ENCODE data around the gene APBB2.
"Not testable (repeated sequence)": the region's sequence is repeated elsewhere in the genome, so short reads cannot be mapped to it uniquely, and the experiment has no call there.

APBB2 gene

GRCh38 chr4:40937140-40937725, 277.1 kb downstream of the APBB2 start:
- no peak for DNase-seq (ENCODE audit: low spot score)

GRCh38 chr4:40934676-40935075, 279.7 kb downstream of the APBB2 start:
- no peak for DNase-seq (ENCODE audit: low spot score)

GRCh38 chr4:40933272-40934053, 280.9 kb downstream of the APBB2 start:
- no peak for DNase-seq (ENCODE audit: low spot score)

- DNase-seq (ENCODE audit: low spot score): no peak
Measured at GRCh38 chr4:40931841-40932240, 282.5 kb downstream of the APBB2 start.

GRCh38 chr4:40931238-40931637, 283.1 kb downstream of the APBB2 start:
- no peak for DNase-seq (ENCODE audit: low spot score)

GRCh38 chr4:40927074-40927473, 287.3 kb downstream of the APBB2 start:
- DNase-seq (ENCODE audit: low spot score): no peak

GRCh38 chr4:40924793-40925117, 289.6 kb downstream of the APBB2 start:
- DNase-seq (ENCODE audit: low spot score): no peak

GRCh38 chr4:40924096-40924792, 290.1 kb downstream of the APBB2 start:
- peak; percentile 58 for DNase-seq (ENCODE audit: low spot score)

- no peak for DNase-seq (ENCODE audit: low spot score)
Measured at GRCh38 chr4:40923316-40924095, 290.8 kb downstream of the APBB2 start.

GRCh38 chr4:40919976-40920375, 294.4 kb downstream of the APBB2 start:
- DNase-seq (ENCODE audit: low spot score): not testable (repeated sequence)

- DNase-seq (ENCODE audit: low spot score): no peak
Measured at GRCh38 chr4:40918330-40918729, 296.0 kb downstream of the APBB2 start.

- no peak for DNase-seq (ENCODE audit: low spot score)
Measured at GRCh38 chr4:40916880-40917279, 297.5 kb downstream of the APBB2 start.

- DNase-seq (ENCODE audit: low spot score): no peak
Measured at GRCh38 chr4:40916218-40916555, 298.2 kb downstream of the APBB2 start.

- DNase-seq (ENCODE audit: low spot score): no peak
Measured at GRCh38 chr4:40915318-40916217, 298.8 kb downstream of the APBB2 start.

GRCh38 chr4:40912460-40913184, 301.7 kb downstream of the APBB2 start:
- no peak for DNase-seq (ENCODE audit: low spot score)

GRCh38 chr4:40910706-40911105, 303.6 kb downstream of the APBB2 start:
- no peak for DNase-seq (ENCODE audit: low spot score)

GRCh38 chr4:40909363-40909876, 304.9 kb downstream of the APBB2 start:
- no peak for DNase-seq (ENCODE audit: low spot score)

- peak; percentile 59 for DNase-seq (ENCODE audit: low spot score)
Measured at GRCh38 chr4:40908702-40909362, 305.5 kb downstream of the APBB2 start.

GRCh38 chr4:40908297-40908696, 306.0 kb downstream of the APBB2 start:
- DNase-seq (ENCODE audit: low spot score): no peak

- DNase-seq (ENCODE audit: low spot score): no peak
Measured at GRCh38 chr4:40905414-40905813, 308.9 kb downstream of the APBB2 start.
